ENCODE data around the gene CYP19A1. TPM values are rescaled to one million over a fixed set of nuclear protein-coding genes. Genes with fewer than 3 reads are reported as not detected.

CYP19A1 gene
- total and polyA plus RNA-seq, 10 of the 15 experiments (the other 5 are each of a cell fraction or from before 2014, with no cell fraction given) = 0.08 to 1.8 (median 0.70) TPM

DNA sequence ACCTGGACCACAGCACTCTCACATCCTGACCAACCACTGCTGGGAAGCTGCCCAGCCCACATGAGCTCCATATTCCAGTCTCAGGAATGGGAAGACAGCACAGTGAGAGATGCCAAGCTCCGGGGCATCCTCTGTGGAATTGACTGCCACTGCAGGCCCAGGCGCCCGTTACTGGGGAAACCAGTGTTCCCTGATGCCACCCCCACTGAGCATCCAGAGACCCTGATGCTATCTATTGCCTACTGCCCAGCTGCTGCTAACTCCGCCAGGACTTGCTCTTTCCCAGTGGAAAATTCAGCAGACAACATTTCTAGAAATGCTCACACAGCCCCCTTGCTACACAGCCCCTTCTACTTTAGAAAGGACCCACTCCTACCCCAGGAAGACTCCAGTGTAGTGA lies 57.6 kb downstream of the CYP19A1 start (continued):
- TF ChIP-seq, protein P1, sequence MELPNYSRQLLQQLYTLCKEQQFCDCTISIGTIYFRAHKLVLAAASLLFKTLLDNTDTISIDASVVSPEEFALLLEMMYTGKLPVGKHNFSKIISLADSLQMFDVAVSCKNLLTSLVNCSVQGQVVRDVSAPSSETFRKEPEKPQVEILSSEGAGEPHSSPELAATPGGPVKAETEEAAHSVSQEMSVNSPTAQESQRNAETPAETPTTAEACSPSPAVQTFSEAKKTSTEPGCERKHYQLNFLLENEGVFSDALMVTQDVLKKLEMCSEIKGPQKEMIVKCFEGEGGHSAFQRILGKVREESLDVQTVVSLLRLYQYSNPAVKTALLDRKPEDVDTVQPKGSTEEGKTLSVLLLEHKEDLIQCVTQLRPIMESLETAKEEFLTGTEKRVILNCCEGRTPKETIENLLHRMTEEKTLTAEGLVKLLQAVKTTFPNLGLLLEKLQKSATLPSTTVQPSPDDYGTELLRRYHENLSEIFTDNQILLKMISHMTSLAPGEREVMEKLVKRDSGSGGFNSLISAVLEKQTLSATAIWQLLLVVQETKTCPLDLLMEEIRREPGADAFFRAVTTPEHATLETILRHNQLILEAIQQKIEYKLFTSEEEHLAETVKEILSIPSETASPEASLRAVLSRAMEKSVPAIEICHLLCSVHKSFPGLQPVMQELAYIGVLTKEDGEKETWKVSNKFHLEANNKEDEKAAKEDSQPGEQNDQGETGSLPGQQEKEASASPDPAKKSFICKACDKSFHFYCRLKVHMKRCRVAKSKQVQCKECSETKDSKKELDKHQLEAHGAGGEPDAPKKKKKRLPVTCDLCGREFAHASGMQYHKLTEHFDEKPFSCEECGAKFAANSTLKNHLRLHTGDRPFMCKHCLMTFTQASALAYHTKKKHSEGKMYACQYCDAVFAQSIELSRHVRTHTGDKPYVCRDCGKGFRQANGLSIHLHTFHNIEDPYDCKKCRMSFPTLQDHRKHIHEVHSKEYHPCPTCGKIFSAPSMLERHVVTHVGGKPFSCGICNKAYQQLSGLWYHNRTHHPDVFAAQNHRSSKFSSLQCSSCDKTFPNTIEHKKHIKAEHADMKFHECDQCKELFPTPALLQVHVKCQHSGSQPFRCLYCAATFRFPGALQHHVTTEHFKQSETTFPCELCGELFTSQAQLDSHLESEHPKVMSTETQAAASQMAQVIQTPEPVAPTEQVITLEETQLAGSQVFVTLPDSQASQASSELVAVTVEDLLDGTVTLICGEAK (IDR thresholded peaks at IDR 0.05; ENCODE audit: borderline replicate concordance) = no peak
- TF ChIP-seq NRF1 (conservative IDR thresholded peaks at IDR 0.05; ENCODE audit: low read depth, low read length) (no peak), ZBED1 (IDR thresholded peaks at IDR 0.05; ENCODE audit: borderline replicate concordance) (no peak), DPF2 (IDR thresholded peaks at IDR 0.05) (no peak), JUNB (IDR thresholded peaks at IDR 0.05) (no peak), MYB (IDR thresholded peaks at IDR 0.05; ENCODE audit: borderline replicate concordance, low read depth, low read length) (no peak), ZNF217 (IDR thresholded peaks at IDR 0.05) (no peak)

DNA sequence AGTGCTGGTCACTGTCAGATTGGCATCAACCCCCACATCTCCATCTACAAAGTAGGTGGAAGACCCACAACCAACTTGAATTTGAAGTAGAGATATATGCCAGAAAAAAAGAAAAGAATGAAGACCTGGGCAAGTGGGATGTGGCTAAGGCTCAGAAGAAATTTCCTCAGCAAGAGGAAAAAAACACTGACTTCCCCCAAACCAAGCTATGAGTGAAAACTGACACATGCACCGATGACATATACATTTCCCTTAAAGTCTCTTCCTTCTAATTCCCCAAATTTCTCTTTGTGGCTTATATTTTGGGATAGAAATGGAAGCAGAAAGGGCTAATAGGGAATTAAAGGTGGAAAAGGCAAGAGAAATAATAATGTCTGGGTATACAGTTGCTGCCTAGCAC lies 59.0 kb downstream of the CYP19A1 start:
- no peak for FAIRE-seq
- in situ Hi-C loops (cut with MboI) (no loop called here), intact Hi-C loops (cut with micrococcal nuclease; ENCODE audit: unreplicated experiment) (no loop called here)
- 95% methylated on average over 1 of the region's 1 CpG for WGBS (ENCODE audit: insufficient coverage, insufficient replicate concordance, low lambda C conversion rate, missing lambda C conversion rate)
- no peak overlapping the region for H3K4me2 ChIP-seq (ENCODE audit: control insufficient read depth, insufficient read depth)
- H3K79me2 ChIP-seq (ENCODE audit: control insufficient read depth, insufficient read depth, low read length) = no peaks in the 10 kb centered on the region
- no peak overlapping the region for H3K27ac ChIP-seq (ENCODE audit: control insufficient read depth, insufficient read depth)
- no peak for ATAC-seq
- no peaks in the 10 kb centered on the region for H3K36me3 ChIP-seq (ENCODE audit: control insufficient read depth in 2 of 2, insufficient read depth in 2 of 2, low read length in 1 of 2)
- no peak overlapping the region for H3K9ac ChIP-seq (ENCODE audit: control insufficient read depth, insufficient read depth, low read length)
- POLR2A ChIA-PET = no interaction called here
- RAD21 ChIA-PET (ENCODE audit: unreplicated experiment) = no interaction called here
- CTCF ChIA-PET = interaction anchor here (1.0 to 8.9 kb wide), 4 partner anchors 22 to 123 kb away, joined by 3 to 111 read pairs (median 68); no protein-coding TSS in a partner anchor
- H4K20me1 ChIP-seq (ENCODE audit: control insufficient read depth, insufficient read depth) = no peaks in the 10 kb centered on the region
- no peak overlapping the region for H2AFZ ChIP-seq (ENCODE audit: control insufficient read depth, low read depth, low read length)
- H3K4me3 ChIP-seq = no peak overlapping the region
- peaks cover 0 to 3% of the 10 kb centered on the region in 2 experiments; a peak in 2 of 4 replicates for H3K27me3 ChIP-seq (replicated peaks in 1 of 2; ENCODE audit: control insufficient read depth in 2 of 2, insufficient read depth in 2 of 2, low read length in 1 of 2)
- no peaks in the 10 kb centered on the region; the same call in 2 of the 3 replicates for H3K9me3 ChIP-seq (replicated peaks; ENCODE audit: control insufficient read depth, insufficient read depth, low read length)
- SMC1A ChIA-PET (ENCODE audit: uncharacterized antibody, unreplicated experiment) = no interaction called here
- BruUV-seq (replicated peaks) = no TSS peak
- peaks cover 10% of the 10 kb centered on the region for H3K4me1 ChIP-seq (ENCODE audit: control insufficient read depth, insufficient read depth, low read length)
- no peak for DNase-seq (ENCODE audit: low read depth, low spot score)
- TF ChIP-seq, protein P2, sequence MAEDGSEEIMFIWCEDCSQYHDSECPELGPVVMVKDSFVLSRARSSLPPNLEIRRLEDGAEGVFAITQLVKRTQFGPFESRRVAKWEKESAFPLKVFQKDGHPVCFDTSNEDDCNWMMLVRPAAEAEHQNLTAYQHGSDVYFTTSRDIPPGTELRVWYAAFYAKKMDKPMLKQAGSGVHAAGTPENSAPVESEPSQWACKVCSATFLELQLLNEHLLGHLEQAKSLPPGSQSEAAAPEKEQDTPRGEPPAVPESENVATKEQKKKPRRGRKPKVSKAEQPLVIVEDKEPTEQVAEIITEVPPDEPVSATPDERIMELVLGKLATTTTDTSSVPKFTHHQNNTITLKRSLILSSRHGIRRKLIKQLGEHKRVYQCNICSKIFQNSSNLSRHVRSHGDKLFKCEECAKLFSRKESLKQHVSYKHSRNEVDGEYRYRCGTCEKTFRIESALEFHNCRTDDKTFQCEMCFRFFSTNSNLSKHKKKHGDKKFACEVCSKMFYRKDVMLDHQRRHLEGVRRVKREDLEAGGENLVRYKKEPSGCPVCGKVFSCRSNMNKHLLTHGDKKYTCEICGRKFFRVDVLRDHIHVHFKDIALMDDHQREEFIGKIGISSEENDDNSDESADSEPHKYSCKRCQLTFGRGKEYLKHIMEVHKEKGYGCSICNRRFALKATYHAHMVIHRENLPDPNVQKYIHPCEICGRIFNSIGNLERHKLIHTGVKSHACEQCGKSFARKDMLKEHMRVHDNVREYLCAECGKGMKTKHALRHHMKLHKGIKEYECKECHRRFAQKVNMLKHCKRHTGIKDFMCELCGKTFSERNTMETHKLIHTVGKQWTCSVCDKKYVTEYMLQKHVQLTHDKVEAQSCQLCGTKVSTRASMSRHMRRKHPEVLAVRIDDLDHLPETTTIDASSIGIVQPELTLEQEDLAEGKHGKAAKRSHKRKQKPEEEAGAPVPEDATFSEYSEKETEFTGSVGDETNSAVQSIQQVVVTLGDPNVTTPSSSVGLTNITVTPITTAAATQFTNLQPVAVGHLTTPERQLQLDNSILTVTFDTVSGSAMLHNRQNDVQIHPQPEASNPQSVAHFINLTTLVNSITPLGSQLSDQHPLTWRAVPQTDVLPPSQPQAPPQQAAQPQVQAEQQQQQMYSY (CRISPR knock-in tag; IDR thresholded peaks at IDR 0.05) = no peak
- TF ChIP-seq ZNF24 (IDR thresholded peaks at IDR 0.05) = no peak
- no peak for TF ChIP-seq POU2F2 (IDR thresholded peaks at IDR 0.05; ENCODE audit: borderline replicate concordance, low read depth, low read length)
- TF ChIP-seq SREBF2 (IDR thresholded peaks at IDR 0.05; ENCODE audit: low read length) = no peak
- no peak for TF ChIP-seq HDGF (IDR thresholded peaks at IDR 0.05)
- no peak for TF ChIP-seq SIX5 (IDR thresholded peaks at IDR 0.05; ENCODE audit: low read depth, low read length, severe bottlenecking)
- no peak for TF ChIP-seq RAD51 (IDR thresholded peaks at IDR 0.05)
- TF ChIP-seq PAX5 (IDR thresholded peaks at IDR 0.05; ENCODE audit: borderline replicate concordance, low read depth, low read length) = no peak
- TF ChIP-seq, protein P3, sequence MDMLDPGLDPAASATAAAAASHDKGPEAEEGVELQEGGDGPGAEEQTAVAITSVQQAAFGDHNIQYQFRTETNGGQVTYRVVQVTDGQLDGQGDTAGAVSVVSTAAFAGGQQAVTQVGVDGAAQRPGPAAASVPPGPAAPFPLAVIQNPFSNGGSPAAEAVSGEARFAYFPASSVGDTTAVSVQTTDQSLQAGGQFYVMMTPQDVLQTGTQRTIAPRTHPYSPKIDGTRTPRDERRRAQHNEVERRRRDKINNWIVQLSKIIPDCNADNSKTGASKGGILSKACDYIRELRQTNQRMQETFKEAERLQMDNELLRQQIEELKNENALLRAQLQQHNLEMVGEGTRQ (IDR thresholded peaks at IDR 0.05; ENCODE audit: borderline replicate concordance, low read depth, low read length) = no peak
- no peak for TF ChIP-seq RFX5 (IDR thresholded peaks at IDR 0.05; ENCODE audit: low read depth, low read length)
